ENCODE results near the gene DNAJC1.

GRCh38 chr10:22026287-22026686, 22.8 kb upstream of the DNAJC1 start:
- TF ChIP-seq POLR2A (IDR thresholded peaks at IDR 0.05) (no peak), CTCF (IDR thresholded peaks at IDR 0.05) (no peak), POLR2AphosphoS5 (IDR thresholded peaks at IDR 0.05) (no peak), EP300 (IDR thresholded peaks at IDR 0.05) (no peak)

Data from sigmoid colon (tissue), 4 donors.